ENCODE data around the gene SOX21. TPM values are rescaled to one million over a fixed set of nuclear protein-coding genes. Genes with fewer than 3 reads are reported as not detected.

The SOX21 gene
- total and polyA plus RNA-seq, 7 donors: not detected

GRCh38 chr13:94704377-94705080, 7.8 kb downstream of the SOX21 start:
- no peaks in the 10 kb centered on the region for H3K9me3 ChIP-seq
- H3K4me1 ChIP-seq: peaks cover 6% of the 10 kb centered on the region
- H3K27ac ChIP-seq: no peak overlapping the region
- no peak overlapping the region for H3K4me3 ChIP-seq
- no peaks in the 10 kb centered on the region for H3K36me3 ChIP-seq (ENCODE audit: insufficient read depth in 1 of 2, low read depth in 1 of 2)
- TF ChIP-seq, protein P1, sequence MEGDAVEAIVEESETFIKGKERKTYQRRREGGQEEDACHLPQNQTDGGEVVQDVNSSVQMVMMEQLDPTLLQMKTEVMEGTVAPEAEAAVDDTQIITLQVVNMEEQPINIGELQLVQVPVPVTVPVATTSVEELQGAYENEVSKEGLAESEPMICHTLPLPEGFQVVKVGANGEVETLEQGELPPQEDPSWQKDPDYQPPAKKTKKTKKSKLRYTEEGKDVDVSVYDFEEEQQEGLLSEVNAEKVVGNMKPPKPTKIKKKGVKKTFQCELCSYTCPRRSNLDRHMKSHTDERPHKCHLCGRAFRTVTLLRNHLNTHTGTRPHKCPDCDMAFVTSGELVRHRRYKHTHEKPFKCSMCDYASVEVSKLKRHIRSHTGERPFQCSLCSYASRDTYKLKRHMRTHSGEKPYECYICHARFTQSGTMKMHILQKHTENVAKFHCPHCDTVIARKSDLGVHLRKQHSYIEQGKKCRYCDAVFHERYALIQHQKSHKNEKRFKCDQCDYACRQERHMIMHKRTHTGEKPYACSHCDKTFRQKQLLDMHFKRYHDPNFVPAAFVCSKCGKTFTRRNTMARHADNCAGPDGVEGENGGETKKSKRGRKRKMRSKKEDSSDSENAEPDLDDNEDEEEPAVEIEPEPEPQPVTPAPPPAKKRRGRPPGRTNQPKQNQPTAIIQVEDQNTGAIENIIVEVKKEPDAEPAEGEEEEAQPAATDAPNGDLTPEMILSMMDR (IDR thresholded peaks at IDR 0.05): no peak
- peaks cover 0 to 100% (median 41%) of the 10 kb centered on the region in 3 donors for H3K27me3 ChIP-seq (ENCODE audit: insufficient read depth in 3 of 3, low read length in 2 of 3)
- intact Hi-C loops (cut with DNase I): no loop called here
- DNase-seq (no peak), ATAC-seq (no peak)
- WGBS, 3 donors: 10 to 16% (median 14%) methylated on average over 23 to 24 of the region's 24 CpGs

GRCh38 chr13:94703721-94704314, 8.5 kb downstream of the SOX21 start:
- Histone ChIP-seq H3K27me3 (ENCODE audit: insufficient read depth in 3 of 3, low read length in 2 of 3) (peaks cover 0 to 100% (median 41%) of the 10 kb centered on the region in 3 donors), H3K27ac (no peak overlapping the region), H3K36me3 (ENCODE audit: insufficient read depth in 1 of 2, low read depth in 1 of 2) (no peaks in the 10 kb centered on the region), H3K9me3 (no peaks in the 10 kb centered on the region), H3K4me1 (peaks cover 6% of the 10 kb centered on the region), H3K4me3 (no peak overlapping the region)
- WGBS, 3 donors: 3 to 5% (median 5%) methylated on average over 26 of the region's 26 CpGs
- TF ChIP-seq, protein P1 (IDR thresholded peaks at IDR 0.05): no peak
- ATAC-seq (no peak), DNase-seq (no peak)
- intact Hi-C loops (cut with DNase I): no loop called here

- TF ChIP-seq, protein P1 (IDR thresholded peaks at IDR 0.05): no peak
- intact Hi-C loops (cut with DNase I): no loop called here
- Histone ChIP-seq H3K9me3 (no peaks in the 10 kb centered on the region), H3K4me1 (peaks cover 6% of the 10 kb centered on the region), H3K27ac (no peak overlapping the region), H3K4me3 (no peak overlapping the region), H3K27me3 (ENCODE audit: insufficient read depth in 3 of 3, low read length in 2 of 3) (peaks cover 0 to 99% (median 40%) of the 10 kb centered on the region in 3 donors), H3K36me3 (ENCODE audit: insufficient read depth in 1 of 2, low read depth in 1 of 2) (no peaks in the 10 kb centered on the region)
- DNase-seq (no peak), ATAC-seq (no peak)
- WGBS, 3 donors: 3 to 5% (median 3%) methylated on average over 17 of the region's 17 CpGs
Measured at GRCh38 chr13:94703271-94703670, 9.1 kb downstream of the SOX21 start.

DNA sequence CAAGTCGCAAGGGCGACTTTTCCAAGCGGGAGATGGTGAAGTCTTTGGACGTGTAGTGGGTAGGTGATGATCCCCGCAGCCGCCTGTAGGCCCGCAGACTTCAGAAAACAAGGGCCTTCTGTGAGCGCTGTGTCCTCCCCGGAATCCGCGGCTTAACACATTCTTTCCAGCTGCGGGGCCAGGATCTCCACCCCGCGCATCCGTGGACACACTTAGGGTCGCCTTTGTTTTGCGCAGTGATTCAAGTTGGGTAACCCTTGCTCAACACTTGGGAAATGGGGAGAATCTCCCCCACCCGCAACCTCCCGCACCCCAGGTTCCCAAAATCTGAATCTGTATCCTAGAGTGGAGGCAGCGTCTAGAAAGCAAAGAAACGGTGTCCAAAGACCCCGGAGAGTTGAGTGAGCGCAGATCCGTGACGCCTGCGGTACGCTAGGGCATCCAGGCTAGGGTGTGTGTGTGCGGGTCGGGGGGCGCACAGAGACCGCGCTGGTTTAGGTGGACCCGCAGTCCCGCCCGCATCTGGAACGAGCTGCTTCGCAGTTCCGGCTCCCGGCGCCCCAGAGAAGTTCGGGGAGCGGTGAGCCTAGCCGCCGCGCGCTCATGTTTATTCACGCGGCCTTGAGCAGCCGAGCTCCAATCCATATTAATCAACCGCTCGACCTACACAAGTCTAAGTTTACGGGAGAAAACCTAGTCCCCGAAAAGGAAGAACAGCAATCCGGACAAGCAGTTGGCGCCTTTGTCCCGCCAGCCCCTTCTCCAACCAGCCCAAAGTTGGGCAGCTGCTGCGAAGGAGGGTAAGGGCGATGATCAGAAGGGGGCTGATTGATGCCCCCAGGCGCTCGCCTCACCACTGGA, 9.9 kb downstream of the SOX21 start:
- DNase-seq: no peak
- peaks cover 0 to 94% (median 33%) of the 10 kb centered on the region in 3 donors for H3K27me3 ChIP-seq (ENCODE audit: insufficient read depth in 3 of 3, low read length in 2 of 3)
- no peaks in the 10 kb centered on the region for H3K9me3 ChIP-seq
- 1 to 5% (median 4%) methylated on average over 57 to 60 of the region's 60 CpGs for WGBS, 3 donors
- TF ChIP-seq, protein P1 (IDR thresholded peaks at IDR 0.05): no peak
- H3K36me3 ChIP-seq (ENCODE audit: insufficient read depth in 1 of 2, low read depth in 1 of 2): no peaks in the 10 kb centered on the region
- H3K4me1 ChIP-seq: peaks cover 3% of the 10 kb centered on the region
- ATAC-seq: no peak
- no peak overlapping the region for H3K27ac ChIP-seq
- no peak overlapping the region for H3K4me3 ChIP-seq
- intact Hi-C loops (cut with DNase I): no loop called here

Measured in psoas muscle (tissue), 8 donors.